GM23338 (cell line): ENCODE measurements around the gene TBC1D9. TPM values are rescaled to one million over a fixed set of nuclear protein-coding genes. Genes with fewer than 3 reads are reported as not detected.

Experiments
- ATAC-seq: fragments of 200-7000 bp; cut with Tn5 transposase; 3 replicates; pipeline ENCODE4 v1.9.1; 2020
- DNase-seq: peaks from one replicate; pipeline ENCODE4 v3.0.0-alpha.2; 2015; ENCODE audit warnings: low spot score
- H2AFZ ChIP-seq: fragments of 200-600 bp; sonication (generic); 2 replicates; pipeline ENCODE4 v1.8.0; 2016; ENCODE audit warnings: antibody characterized with exemption, mild to moderate bottlenecking, moderate library complexity
- H3F3A ChIP-seq: fragments of 200-600 bp; sonication (generic); replicated peaks from 2 replicates; pipeline ENCODE4 v1.8.0; 2017; ENCODE audit warnings: antibody characterized with exemption, mixed run types, low read depth
- H3K27ac ChIP-seq: fragments of 200-600 bp; sonication (generic); 2 replicates; pipeline ENCODE4 v1.6.1; 2016; ENCODE audit warnings: low read depth
- H3K27me3 ChIP-seq: fragments of 200-600 bp; sonication (generic); 2 replicates; pipeline ENCODE4 v1.8.0; 2016; ENCODE audit warnings: mild to moderate bottlenecking, mixed run types, moderate library complexity; ENCODE audit not compliant: insufficient read depth
- H3K36me3 ChIP-seq: fragments of 200-600 bp; sonication (generic); 2 replicates; pipeline ENCODE4 v1.8.0; 2016; ENCODE audit warnings: mild to moderate bottlenecking; ENCODE audit not compliant: insufficient read depth
- H3K4me1 ChIP-seq: fragments of 200-600 bp; sonication (generic); 2 replicates; pipeline ENCODE4 v1.8.0; 2016; ENCODE audit warnings: mild to moderate bottlenecking, moderate library complexity; ENCODE audit not compliant: insufficient read depth
- H3K4me2 ChIP-seq: fragments of 200-600 bp; sonication (generic); 2 replicates; pipeline ENCODE4 v1.7.1; 2017; ENCODE audit warnings: mixed run types
- H3K4me3 ChIP-seq: fragments of 200-600 bp; sonication (generic); 2 replicates; pipeline ENCODE4 v1.6.1; 2016; ENCODE audit warnings: mixed run types
- H3K79me2 ChIP-seq: fragments of 200-600 bp; sonication (generic); replicated peaks from 2 replicates; pipeline ENCODE4 v1.8.0; 2017; ENCODE audit warnings: mild to moderate bottlenecking; ENCODE audit not compliant: insufficient read depth
- H3K9me2 ChIP-seq: fragments of 200-600 bp; sonication (generic); 2 replicates; pipeline ENCODE4 v1.8.0; 2017; ENCODE audit not compliant: insufficient read depth
- H4K20me1 ChIP-seq: fragments of 200-600 bp; sonication (generic); replicated peaks from 2 replicates; pipeline ENCODE4 v1.8.0; 2017; ENCODE audit warnings: mild to moderate bottlenecking; ENCODE audit not compliant: insufficient read depth
- H3K27ac Mint-ChIP-seq: 2 replicates; pipeline ENCODE4 v1.8.0; 2020; ENCODE audit warnings: inconsistent platforms, mild to moderate bottlenecking, moderate library complexity, mixed read lengths
- H3K27me3 Mint-ChIP-seq: 3 replicates; pipeline ENCODE4 v1.8.0; 2022; ENCODE audit warnings: low read depth, mild to moderate bottlenecking, moderate library complexity, mixed read lengths, inconsistent platforms; ENCODE audit not compliant: insufficient read depth, poor library complexity
- H3K36me3 Mint-ChIP-seq: 3 replicates; pipeline ENCODE4 v1.8.0; 2021; ENCODE audit warnings: low read depth, mild to moderate bottlenecking, inconsistent platforms, moderate library complexity, mixed read lengths
- H3K4me1 Mint-ChIP-seq: 3 replicates; pipeline ENCODE4 v1.8.0; 2020; ENCODE audit warnings: mild to moderate bottlenecking, inconsistent platforms, mixed read lengths
- H3K4me3 Mint-ChIP-seq: 3 replicates; pipeline ENCODE4 v1.8.0; 2021; ENCODE audit warnings: moderate library complexity, mild to moderate bottlenecking, inconsistent platforms, mixed read lengths
- H3K9me3 Mint-ChIP-seq: 3 replicates; pipeline ENCODE4 v1.8.0; 2020; ENCODE audit warnings: moderate library complexity, mild to moderate bottlenecking, inconsistent platforms, mixed read lengths
- NANOG ChIP-seq: IDR thresholded peaks from 2 replicates; pipeline ENCODE4 v1.6.1; 2016; ENCODE audit warnings: antibody characterized with exemption, borderline replicate concordance
- POLR2AphosphoS5 ChIP-seq: IDR thresholded peaks from 2 replicates; pipeline ENCODE4 v1.6.1; 2016; ENCODE audit warnings: antibody characterized with exemption, low read depth
- ZNF114 ChIP-seq: fragments of 250-450 bp; sonication (Bioruptor Pico); IDR thresholded peaks from 2 replicates; pipeline ENCODE4 v1.5.0; 2020; ENCODE audit warnings: mild to moderate bottlenecking, moderate library complexity
- polyA plus RNA-seq: library from polyadenylated mRNA; unstranded; fragments of >200 nt; fragmentation: Nextera tagmentation; extraction: Ambion mirVana; gene quantifications from 2 replicates; pipeline ENCODE4 v1.2.1, GENCODE V29; 2016
- total RNA-seq: library from RNA; depleted of rRNA; stranded (reverse); fragments of >200 nt; shearing (Covaris generic); gene quantifications from 2 replicates; pipeline ENCODE4 v1.2.3, GENCODE V29; 2014
- TF ChIP-seq, protein P1 (sequence below): fragments of 250-450 bp; sonication (Bioruptor Pico); IDR thresholded peaks from 2 replicates; pipeline ENCODE4 v1.5.0; 2020; ENCODE audit warnings: mild to moderate bottlenecking, moderate library complexity
- TF ChIP-seq, protein P2 (sequence below), 2 experiments: fragments of 200-600 bp in 1 of 2; sonication (generic) in 1 of 2; conservative IDR thresholded peaks; 2 replicates each; pipeline versions ENCODE4 v1.5.1 to v1.6.1; 2016 to 2017; ENCODE audit warnings: antibody characterized with exemption in 2 of 2, low read depth in 2 of 2, mild to moderate bottlenecking in 2 of 2, moderate library complexity in 1 of 2

The TBC1D9 gene
- total and polyA plus RNA-seq, 2 experiments from 2014 or later, result 0.03 to 0.56 TPM

DNA sequence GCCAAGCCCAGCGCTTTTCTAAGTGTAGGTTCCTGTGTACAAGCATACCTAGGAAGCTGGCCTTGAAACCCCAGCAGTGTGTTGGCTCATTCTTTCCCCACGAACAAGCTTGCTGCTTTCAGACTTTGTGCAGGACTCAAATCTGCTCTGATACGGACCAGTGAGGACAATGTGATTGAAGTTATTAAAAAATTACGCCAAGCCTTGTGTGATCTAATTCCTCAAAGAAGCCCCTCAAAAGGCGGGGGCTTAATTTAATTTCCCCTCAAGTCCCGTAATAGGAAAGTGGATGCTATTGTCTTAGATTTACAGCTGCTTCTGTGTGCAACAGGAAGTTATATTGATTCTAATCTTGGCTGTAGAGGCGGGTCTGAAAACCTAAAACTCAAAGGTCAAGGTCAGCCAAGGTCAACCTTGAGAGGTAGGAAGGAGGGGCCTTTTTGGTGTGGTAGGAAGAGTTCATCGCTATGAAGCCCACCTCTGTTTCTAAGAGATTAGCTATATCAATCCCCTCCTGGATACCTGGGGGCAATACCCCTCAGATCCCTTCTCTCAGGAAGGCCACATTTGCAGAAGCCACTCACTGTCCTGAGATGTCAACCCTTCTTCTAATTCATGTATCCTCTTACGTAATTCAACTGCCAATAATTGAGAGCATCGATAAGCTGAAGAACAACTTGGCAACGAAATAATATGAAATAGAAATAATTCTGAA lies 45.1 kb downstream of the TBC1D9 start (continued):
- TF ChIP-seq, protein P1, sequence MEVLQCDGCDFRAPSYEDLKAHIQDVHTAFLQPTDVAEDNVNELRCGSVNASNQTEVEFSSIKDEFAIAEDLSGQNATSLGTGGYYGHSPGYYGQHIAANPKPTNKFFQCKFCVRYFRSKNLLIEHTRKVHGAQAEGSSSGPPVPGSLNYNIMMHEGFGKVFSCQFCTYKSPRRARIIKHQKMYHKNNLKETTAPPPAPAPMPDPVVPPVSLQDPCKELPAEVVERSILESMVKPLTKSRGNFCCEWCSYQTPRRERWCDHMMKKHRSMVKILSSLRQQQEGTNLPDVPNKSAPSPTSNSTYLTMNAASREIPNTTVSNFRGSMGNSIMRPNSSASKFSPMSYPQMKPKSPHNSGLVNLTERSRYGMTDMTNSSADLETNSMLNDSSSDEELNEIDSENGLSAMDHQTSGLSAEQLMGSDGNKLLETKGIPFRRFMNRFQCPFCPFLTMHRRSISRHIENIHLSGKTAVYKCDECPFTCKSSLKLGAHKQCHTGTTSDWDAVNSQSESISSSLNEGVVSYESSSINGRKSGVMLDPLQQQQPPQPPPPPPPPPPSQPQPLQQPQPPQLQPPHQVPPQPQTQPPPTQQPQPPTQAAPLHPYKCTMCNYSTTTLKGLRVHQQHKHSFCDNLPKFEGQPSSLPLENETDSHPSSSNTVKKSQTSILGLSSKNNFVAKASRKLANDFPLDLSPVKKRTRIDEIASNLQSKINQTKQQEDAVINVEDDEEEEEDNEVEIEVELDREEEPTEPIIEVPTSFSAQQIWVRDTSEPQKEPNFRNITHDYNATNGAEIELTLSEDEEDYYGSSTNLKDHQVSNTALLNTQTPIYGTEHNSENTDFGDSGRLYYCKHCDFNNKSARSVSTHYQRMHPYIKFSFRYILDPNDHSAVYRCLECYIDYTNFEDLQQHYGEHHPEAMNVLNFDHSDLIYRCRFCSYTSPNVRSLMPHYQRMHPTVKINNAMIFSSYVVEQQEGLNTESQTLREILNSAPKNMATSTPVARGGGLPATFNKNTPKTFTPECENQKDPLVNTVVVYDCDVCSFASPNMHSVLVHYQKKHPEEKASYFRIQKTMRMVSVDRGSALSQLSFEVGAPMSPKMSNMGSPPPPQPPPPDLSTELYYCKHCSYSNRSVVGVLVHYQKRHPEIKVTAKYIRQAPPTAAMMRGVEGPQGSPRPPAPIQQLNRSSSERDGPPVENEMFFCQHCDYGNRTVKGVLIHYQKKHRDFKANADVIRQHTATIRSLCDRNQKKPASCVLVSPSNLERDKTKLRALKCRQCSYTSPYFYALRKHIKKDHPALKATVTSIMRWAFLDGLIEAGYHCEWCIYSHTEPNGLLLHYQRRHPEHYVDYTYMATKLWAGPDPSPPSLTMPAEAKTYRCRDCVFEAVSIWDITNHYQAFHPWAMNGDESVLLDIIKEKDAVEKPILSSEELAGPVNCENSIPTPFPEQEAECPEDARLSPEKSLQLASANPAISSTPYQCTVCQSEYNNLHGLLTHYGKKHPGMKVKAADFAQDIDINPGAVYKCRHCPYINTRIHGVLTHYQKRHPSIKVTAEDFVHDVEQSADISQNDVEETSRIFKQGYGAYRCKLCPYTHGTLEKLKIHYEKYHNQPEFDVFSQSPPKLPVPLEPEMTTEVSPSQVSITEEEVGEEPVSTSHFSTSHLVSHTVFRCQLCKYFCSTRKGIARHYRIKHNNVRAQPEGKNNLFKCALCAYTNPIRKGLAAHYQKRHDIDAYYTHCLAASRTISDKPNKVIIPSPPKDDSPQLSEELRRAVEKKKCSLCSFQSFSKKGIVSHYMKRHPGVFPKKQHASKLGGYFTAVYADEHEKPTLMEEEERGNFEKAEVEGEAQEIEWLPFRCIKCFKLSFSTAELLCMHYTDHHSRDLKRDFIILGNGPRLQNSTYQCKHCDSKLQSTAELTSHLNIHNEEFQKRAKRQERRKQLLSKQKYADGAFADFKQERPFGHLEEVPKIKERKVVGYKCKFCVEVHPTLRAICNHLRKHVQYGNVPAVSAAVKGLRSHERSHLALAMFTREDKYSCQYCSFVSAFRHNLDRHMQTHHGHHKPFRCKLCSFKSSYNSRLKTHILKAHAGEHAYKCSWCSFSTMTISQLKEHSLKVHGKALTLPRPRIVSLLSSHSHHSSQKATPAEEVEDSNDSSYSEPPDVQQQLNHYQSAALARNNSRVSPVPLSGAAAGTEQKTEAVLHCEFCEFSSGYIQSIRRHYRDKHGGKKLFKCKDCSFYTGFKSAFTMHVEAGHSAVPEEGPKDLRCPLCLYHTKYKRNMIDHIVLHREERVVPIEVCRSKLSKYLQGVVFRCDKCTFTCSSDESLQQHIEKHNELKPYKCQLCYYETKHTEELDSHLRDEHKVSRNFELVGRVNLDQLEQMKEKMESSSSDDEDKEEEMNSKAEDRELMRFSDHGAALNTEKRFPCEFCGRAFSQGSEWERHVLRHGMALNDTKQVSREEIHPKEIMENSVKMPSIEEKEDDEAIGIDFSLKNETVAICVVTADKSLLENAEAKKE, result no peak

DNA sequence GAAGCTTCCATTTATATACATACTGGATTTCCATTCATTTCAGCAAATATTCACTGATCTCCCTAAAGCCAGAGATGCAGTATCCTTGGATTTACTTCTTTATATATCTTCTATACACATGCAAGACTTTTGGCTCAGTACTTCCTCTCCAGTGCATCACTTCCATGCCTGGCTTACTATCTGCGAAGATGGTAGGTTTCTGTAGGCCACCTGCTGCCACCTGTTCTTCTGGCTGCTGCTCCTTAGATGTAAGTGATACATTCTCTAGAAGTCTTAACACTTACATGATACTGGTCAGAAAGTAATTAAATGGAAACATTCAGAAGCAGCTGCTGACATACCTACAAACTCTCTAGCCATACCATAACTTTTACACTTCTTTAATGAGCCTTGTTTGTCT lies 48.9 kb downstream of the TBC1D9 start:
- Histone ChIP-seq H3K9me2 (no peaks in the 10 kb centered on the region), H2AFZ (no peak overlapping the region), H3K4me3 (no peak overlapping the region), H3K27ac (no peak overlapping the region), H4K20me1 (no peaks in the 10 kb centered on the region), H3K79me2 (no peaks in the 10 kb centered on the region), H3F3A (no peaks in the 10 kb centered on the region), H3K27me3 (no peaks in the 10 kb centered on the region), H3K36me3 (no peaks in the 10 kb centered on the region; the same call in 1 of the 2 replicates), H3K4me1 (no peaks in the 10 kb centered on the region), H3K4me2 (no peak overlapping the region)
- H3K9me3 Mint-ChIP-seq, result peaks cover 10% of the 10 kb centered on the region
- no peak overlapping the region for H3K27ac Mint-ChIP-seq
- peaks cover 7% of the 10 kb centered on the region; the same call in 2 of the 3 replicates for H3K4me1 Mint-ChIP-seq
- no peak overlapping the region for H3K4me3 Mint-ChIP-seq
- peaks cover 1% of the 10 kb centered on the region for H3K27me3 Mint-ChIP-seq
- DNase-seq (no peak), ATAC-seq (no peak)
- H3K36me3 Mint-ChIP-seq, result peaks cover 13% of the 10 kb centered on the region
- TF ChIP-seq, protein P2, sequence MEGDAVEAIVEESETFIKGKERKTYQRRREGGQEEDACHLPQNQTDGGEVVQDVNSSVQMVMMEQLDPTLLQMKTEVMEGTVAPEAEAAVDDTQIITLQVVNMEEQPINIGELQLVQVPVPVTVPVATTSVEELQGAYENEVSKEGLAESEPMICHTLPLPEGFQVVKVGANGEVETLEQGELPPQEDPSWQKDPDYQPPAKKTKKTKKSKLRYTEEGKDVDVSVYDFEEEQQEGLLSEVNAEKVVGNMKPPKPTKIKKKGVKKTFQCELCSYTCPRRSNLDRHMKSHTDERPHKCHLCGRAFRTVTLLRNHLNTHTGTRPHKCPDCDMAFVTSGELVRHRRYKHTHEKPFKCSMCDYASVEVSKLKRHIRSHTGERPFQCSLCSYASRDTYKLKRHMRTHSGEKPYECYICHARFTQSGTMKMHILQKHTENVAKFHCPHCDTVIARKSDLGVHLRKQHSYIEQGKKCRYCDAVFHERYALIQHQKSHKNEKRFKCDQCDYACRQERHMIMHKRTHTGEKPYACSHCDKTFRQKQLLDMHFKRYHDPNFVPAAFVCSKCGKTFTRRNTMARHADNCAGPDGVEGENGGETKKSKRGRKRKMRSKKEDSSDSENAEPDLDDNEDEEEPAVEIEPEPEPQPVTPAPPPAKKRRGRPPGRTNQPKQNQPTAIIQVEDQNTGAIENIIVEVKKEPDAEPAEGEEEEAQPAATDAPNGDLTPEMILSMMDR (conservative IDR thresholded peaks at IDR 0.05; ENCODE audit: low read depth in 2 of 2), result no peak
- TF ChIP-seq NANOG (no peak), ZNF114 (no peak), POLR2AphosphoS5 (no peak)
- TF ChIP-seq, protein P1, result no peak
